Keratinocyte (primary cell): ENCODE data around the gene ZG16B. TPM values are rescaled to one million over a fixed set of nuclear protein-coding genes. Genes with fewer than 3 reads are reported as not detected.

Experiments used
- DNase-seq: peaks from one replicate; pipeline ENCODE4 v3.0.0-alpha.2; 2011; ENCODE audit warnings: low read depth, missing footprints, low spot score
- FAIRE-seq: peaks from 2 replicates; lab custom pipeline; 2011; peaks lifted over from hg19 to GRCh38; lab: Jason Lieb, UNC
- H2AFZ ChIP-seq: 2 replicates; pipeline ENCODE4 v1.6.0; 2012; ENCODE audit warnings: low read length, control low read depth, inconsistent platforms; ENCODE audit not compliant: control insufficient read depth
- H3K27ac ChIP-seq: 2 replicates; pipeline ENCODE4 v1.5.1; 2011; ENCODE audit warnings: low read length; ENCODE audit not compliant: control insufficient read depth, insufficient read depth
- H3K27me3 ChIP-seq: 3 replicates; pipeline ENCODE4 v1.6.0; 2011; ENCODE audit warnings: low read length; ENCODE audit not compliant: control insufficient read depth, insufficient read depth; ENCODE audit errors: extremely low read depth
- H3K36me3 ChIP-seq, 2 experiments: 2 replicates in 1 of 2; 3 replicates in 1 of 2; pipeline ENCODE4 v1.5.1; 2011; ENCODE audit warnings: low read length in 2 of 2, mild to moderate bottlenecking in 1 of 2; ENCODE audit not compliant: control insufficient read depth in 2 of 2, insufficient read depth in 2 of 2; ENCODE audit errors: extremely low read depth in 1 of 2
- H3K4me1 ChIP-seq: 3 replicates; pipeline ENCODE4 v1.5.1; 2011; ENCODE audit warnings: low read length; ENCODE audit not compliant: control insufficient read depth, insufficient read depth; ENCODE audit errors: extremely low read depth
- H3K4me2 ChIP-seq: 3 replicates; pipeline ENCODE4 v1.6.0; 2011; ENCODE audit warnings: low read depth, low read length; ENCODE audit not compliant: control insufficient read depth, insufficient read depth; ENCODE audit errors: extremely low read depth
- H3K4me3 ChIP-seq, 3 experiments: fragments of 200-600 bp in 1 of 3; sonication (generic) in 1 of 3; 2 replicates in 2 of 3; 3 replicates in 1 of 3; pipeline ENCODE4 v1.5.1; 2011 to 2016; ENCODE audit warnings: low read length in 3 of 3, mild to moderate bottlenecking in 3 of 3, control low read depth in 2 of 3, inconsistent platforms in 1 of 3, low read depth in 1 of 3, mixed read lengths in 1 of 3, mixed run types in 1 of 3, moderate library complexity in 1 of 3; ENCODE audit not compliant: control insufficient read depth in 2 of 3, insufficient read depth in 2 of 3; ENCODE audit errors: extremely low read depth in 1 of 3
- H3K79me2 ChIP-seq: 2 replicates; pipeline ENCODE4 v1.6.0; 2012; ENCODE audit warnings: low read length; ENCODE audit not compliant: control insufficient read depth, insufficient read depth
- H3K9ac ChIP-seq: 3 replicates; pipeline ENCODE4 v1.6.0; 2011; ENCODE audit warnings: low read length; ENCODE audit not compliant: control insufficient read depth, insufficient read depth; ENCODE audit errors: extremely low read depth
- H3K9me1 ChIP-seq: 3 replicates; pipeline ENCODE4 v1.6.0; 2011; ENCODE audit warnings: low read length; ENCODE audit not compliant: control insufficient read depth, insufficient read depth; ENCODE audit errors: extremely low read depth
- H3K9me3 ChIP-seq: 2 replicates; pipeline ENCODE4 v1.5.1; 2012; ENCODE audit warnings: low read depth, low read length; ENCODE audit not compliant: control insufficient read depth
- H4K20me1 ChIP-seq: 3 replicates; pipeline ENCODE4 v1.6.0; 2011; ENCODE audit warnings: low read length; ENCODE audit not compliant: control insufficient read depth, insufficient read depth; ENCODE audit errors: extremely low read depth
- CTCF ChIP-seq, 3 experiments: IDR thresholded peaks in 1 of 3; conservative IDR thresholded peaks in 1 of 3; optimal IDR thresholded peaks in 1 of 3; 2 replicates in 2 of 3; 3 replicates in 1 of 3; pipeline versions ENCODE3 to v1.5.1; 2011; ENCODE audit warnings: low read length in 3 of 3, mild to moderate bottlenecking in 3 of 3, moderate library complexity in 2 of 3, control low read depth in 1 of 3, inconsistent platforms in 1 of 3; ENCODE audit not compliant: insufficient read depth in 2 of 3; ENCODE audit errors: extremely low read depth in 1 of 3
- EZH2 ChIP-seq: IDR thresholded peaks from one replicate; pipeline ENCODE4 v1.6.1; 2012; ENCODE audit warnings: inconsistent platforms, mild to moderate bottlenecking, low read length, moderate library complexity
- dilution Hi-C: fragments of 300-500 bp; cut with MboI; formaldehyde crosslinking; loops from one replicate; pipeline ENCODE4 v1.7.0; 2020; ENCODE audit warnings: low sequenced_read_pairs; ENCODE audit not compliant: extremely low pct_ligation_motif_present
- polyA plus RNA-seq, 5 experiments: library from polyadenylated mRNA; depleted of rRNA in 3 of 5; stranded (reverse) in 3 of 5; stranded (forward) in 1 of 5; unstranded in 1 of 5; fragments of >200 nt; gene quantifications; 1 replicate in 1 of 5; 2 replicates in 3 of 5; 3 replicates in 1 of 5; pipeline versions ENCODE4 v1.2.1 to v1.2.3, GENCODE V29; 2011 to 2012; ENCODE audit warnings: missing spikeins in 2 of 5, low read depth in 1 of 5, low replicate concordance in 1 of 5

ZG16B gene
- polyA plus RNA-seq, 1 donor (not counting 4 experiments of a cell fraction or from before 2014, with no cell fraction given) = 2.1 TPM

- Histone ChIP-seq H3K4me2 (no peak overlapping the region), H3K9ac (no peak overlapping the region), H4K20me1 (no peaks in the 10 kb centered on the region), H3K9me3 (no peaks in the 10 kb centered on the region), H3K79me2 (no peaks in the 10 kb centered on the region), H3K4me3 (no peak overlapping the region), H2AFZ (no peak overlapping the region), H3K36me3 (no peaks in the 10 kb centered on the region), H3K27ac (no peak overlapping the region), H3K4me1 (no peaks in the 10 kb centered on the region), H3K27me3 (no peaks in the 10 kb centered on the region), H3K9me1 (no peaks in the 10 kb centered on the region)
- dilution Hi-C loops = no loop called here
- DNase-seq = no peak
- FAIRE-seq = no peak
- no peak for TF ChIP-seq CTCF (optimal IDR thresholded peaks at IDR 0.05 in 1 of 3, IDR thresholded peaks at IDR 0.05 in 1 of 3, conservative IDR thresholded peaks at IDR 0.05 in 1 of 3; ENCODE audit: extremely low read depth in 1 of 3, insufficient read depth in 2 of 3, low read length in 3 of 3)
- TF ChIP-seq EZH2 = no peak
Measured at GRCh38 chr16:2874032-2874911, 44.2 kb downstream of the ZG16B start.

- no peak overlapping the region for H2AFZ ChIP-seq
- no peak overlapping the region for H3K4me2 ChIP-seq
- H3K36me3 ChIP-seq = no peaks in the 10 kb centered on the region
- no peak overlapping the region for H3K27ac ChIP-seq
- DNase-seq (no peak), FAIRE-seq (peak; percentile 58)
- H3K9me1 ChIP-seq = no peaks in the 10 kb centered on the region
- TF ChIP-seq CTCF (optimal IDR thresholded peaks at IDR 0.05 in 1 of 3, IDR thresholded peaks at IDR 0.05 in 1 of 3, conservative IDR thresholded peaks at IDR 0.05 in 1 of 3; ENCODE audit: extremely low read depth in 1 of 3, insufficient read depth in 2 of 3, low read length in 3 of 3) (peak; percentile 83 to 98 (median 92)), EZH2 (no peak)
- H4K20me1 ChIP-seq = no peaks in the 10 kb centered on the region
- H3K4me1 ChIP-seq = no peaks in the 10 kb centered on the region
- no peak overlapping the region for H3K9ac ChIP-seq
- dilution Hi-C loops = no loop called here
- no peaks in the 10 kb centered on the region for H3K9me3 ChIP-seq
- no peaks in the 10 kb centered on the region for H3K79me2 ChIP-seq
- no peak overlapping the region for H3K4me3 ChIP-seq
- no peaks in the 10 kb centered on the region for H3K27me3 ChIP-seq
Measured at GRCh38 chr16:2874912-2875362, 44.8 kb downstream of the ZG16B start.
